H1 (cell line): ENCODE data around the gene CHST11. TPM values are rescaled to one million over a fixed set of nuclear protein-coding genes. Genes with fewer than 3 reads are reported as not detected.

Experiments
- CTCF ChIA-PET: fragments of 300-600 bp; sonication (Branson Sonifier 250); formaldehyde crosslinking; loops from one replicate; lab custom pipeline; 2021; ENCODE audit not compliant: partially characterized antibody; lab: Charles Lee
- POLR2A ChIA-PET: fragments of 300-600 bp; sonication (Branson Sonifier 250); formaldehyde crosslinking; loops from one replicate; lab custom pipeline; 2021; ENCODE audit warnings: inconsistent platforms; ENCODE audit not compliant: partially characterized antibody; lab: Charles Lee
- DNase-seq, 2 experiments: peaks; one replicate each; pipeline versions ENCODE4 v3.0.0 to v3.0.0-alpha.2; 2010 to 2022; ENCODE audit warnings: low spot score in 2 of 2, low read depth in 1 of 2, mixed read lengths in 1 of 2
- FAIRE-seq: peaks from 2 replicates; lab custom pipeline; 2011; peaks lifted over from hg19 to GRCh38; lab: Jason Lieb, UNC
- H2AFZ ChIP-seq: 2 replicates; pipeline ENCODE4 v1.8.1; 2012; ENCODE audit warnings: low read length, inconsistent platforms
- H2AK5ac ChIP-seq: 2 replicates; pipeline ENCODE4 v1.6.1; 2013; ENCODE audit warnings: low read depth, low read length
- H2BK120ac ChIP-seq: replicated peaks from 2 replicates; pipeline ENCODE3; 2013; ENCODE audit warnings: low read depth, low read length, inconsistent platforms
- H2BK12ac ChIP-seq: 2 replicates; pipeline ENCODE4 v1.6.1; 2013; ENCODE audit warnings: low read depth, low read length
- H2BK15ac ChIP-seq: 2 replicates; pipeline ENCODE4 v1.6.1; 2013; ENCODE audit warnings: low read length
- H2BK20ac ChIP-seq: 2 replicates; pipeline ENCODE4 v1.6.1; 2013; ENCODE audit warnings: low read length
- H2BK5ac ChIP-seq: 2 replicates; pipeline ENCODE4 v1.6.1; 2013; ENCODE audit warnings: low read depth, low read length
- H3K14ac ChIP-seq: 2 replicates; pipeline ENCODE4 v1.6.1; 2013; ENCODE audit warnings: inconsistent platforms; ENCODE audit not compliant: insufficient read length
- H3K18ac ChIP-seq: 2 replicates; pipeline ENCODE4 v1.6.1; 2013; ENCODE audit warnings: low read length; ENCODE audit errors: extremely low read depth
- H3K23ac ChIP-seq: 2 replicates; pipeline ENCODE4 v1.6.1; 2013; ENCODE audit warnings: inconsistent platforms; ENCODE audit not compliant: insufficient read length
- H3K23me2 ChIP-seq: 2 replicates; pipeline ENCODE4 v1.6.1; 2013; ENCODE audit warnings: low read depth, low read length
- H3K27ac ChIP-seq: 2 replicates; pipeline ENCODE4 v1.6.1; 2011; ENCODE audit warnings: low read depth, low read length, inconsistent platforms
- H3K27me3 ChIP-seq, 4 experiments: replicated peaks in 1 of 4; 1 replicate in 1 of 4; 2 replicates in 3 of 4; pipeline versions ENCODE4 v1.6.1 to v1.8.1; 2011 to 2013; ENCODE audit warnings: low read length in 3 of 4, mild to moderate bottlenecking in 3 of 4, inconsistent platforms in 2 of 4, mixed read lengths in 2 of 4, moderate library complexity in 1 of 4; ENCODE audit not compliant: control insufficient read depth in 3 of 4, insufficient read depth in 3 of 4; ENCODE audit errors: extremely low read depth in 1 of 4
- H3K36me3 ChIP-seq, 4 experiments: 2 replicates each; pipeline versions ENCODE4 v1.6.1 to v1.8.1; 2011 to 2013; ENCODE audit warnings: mild to moderate bottlenecking in 4 of 4, low read length in 3 of 4, moderate library complexity in 2 of 4, control low read depth in 1 of 4, inconsistent platforms in 1 of 4; ENCODE audit not compliant: insufficient read depth in 4 of 4, control insufficient read depth in 2 of 4
- H3K4ac ChIP-seq: replicated peaks from 2 replicates; pipeline ENCODE3; 2013; ENCODE audit warnings: low read length, low read depth, mixed read lengths, inconsistent platforms; ENCODE audit not compliant: insufficient read length
- H3K4me1 ChIP-seq, 4 experiments: replicated peaks in 1 of 4; 1 replicate in 1 of 4; 2 replicates in 3 of 4; pipeline versions ENCODE4 v1.6.1 to v1.8.1; 2011 to 2013; ENCODE audit warnings: low read length in 3 of 4, inconsistent platforms in 2 of 4, mixed read lengths in 1 of 4; ENCODE audit not compliant: insufficient read depth in 4 of 4, control insufficient read depth in 3 of 4
- H3K4me2 ChIP-seq, 2 experiments: 2 replicates each; pipeline versions ENCODE4 v1.6.1 to v1.8.1; 2011 to 2013; ENCODE audit warnings: low read depth in 2 of 2, low read length in 2 of 2, control low read depth in 1 of 2, inconsistent platforms in 1 of 2, mild to moderate bottlenecking in 1 of 2; ENCODE audit not compliant: insufficient read depth in 1 of 2
- H3K4me3 ChIP-seq, 4 experiments: fragments of 200-600, 300-600 bp in 1 of 4; sonication (generic), shearing (Covaris generic), sonication (Bioruptor Twin) in 1 of 4; 2 replicates each; pipeline versions ENCODE4 v1.5.1 to v1.8.1; 2011 to 2016; ENCODE audit warnings: low read length in 4 of 4, low read depth in 3 of 4, control low read depth in 2 of 4, inconsistent platforms in 2 of 4, mild to moderate bottlenecking in 2 of 4, mixed read lengths in 1 of 4, moderate library complexity in 1 of 4; ENCODE audit not compliant: insufficient read depth in 2 of 4; ENCODE audit errors: extremely low read depth in 1 of 4
- H3K56ac ChIP-seq: replicated peaks from 2 replicates; pipeline ENCODE3; 2013; ENCODE audit warnings: low read depth, mild to moderate bottlenecking, mixed read lengths, low read length, inconsistent platforms; ENCODE audit not compliant: insufficient read length
- H3K79me1 ChIP-seq: 2 replicates; pipeline ENCODE4 v1.6.1; 2013; ENCODE audit warnings: low read depth, low read length, control low read depth
- H3K79me2 ChIP-seq, 2 experiments: 2 replicates each; pipeline versions ENCODE4 v1.6.1 to v1.8.1; 2012 to 2013; ENCODE audit warnings: low read length in 2 of 2, mild to moderate bottlenecking in 2 of 2, inconsistent platforms in 1 of 2; ENCODE audit not compliant: insufficient read depth in 2 of 2, control insufficient read depth in 1 of 2
- H3K9ac ChIP-seq, 4 experiments: replicated peaks in 1 of 4; 1 replicate in 1 of 4; 2 replicates in 3 of 4; pipeline versions ENCODE4 v1.6.1 to v1.8.1; 2011 to 2013; ENCODE audit warnings: low read depth in 3 of 4, low read length in 3 of 4, control low read depth in 2 of 4, mild to moderate bottlenecking in 2 of 4, moderate library complexity in 2 of 4, inconsistent platforms in 1 of 4; ENCODE audit errors: extremely low read depth in 1 of 4
- H3K9me3 ChIP-seq, 2 experiments: 2 replicates each; pipeline versions ENCODE4 v1.6.1 to v1.8.1; 2012 to 2013; ENCODE audit warnings: mild to moderate bottlenecking in 2 of 2, moderate library complexity in 2 of 2, control low read depth in 1 of 2, inconsistent platforms in 1 of 2, low read depth in 1 of 2, low read length in 1 of 2, mixed read lengths in 1 of 2; ENCODE audit not compliant: insufficient read depth in 2 of 2
- H4K20me1 ChIP-seq, 2 experiments: replicated peaks in 1 of 2; 2 replicates each; pipeline versions ENCODE3 to v1.8.1; 2011 to 2013; ENCODE audit warnings: inconsistent platforms in 2 of 2, low read length in 2 of 2, mild to moderate bottlenecking in 1 of 2; ENCODE audit not compliant: insufficient read depth in 2 of 2, control insufficient read depth in 1 of 2
- H4K5ac ChIP-seq: 2 replicates; pipeline ENCODE4 v1.6.1; 2013; ENCODE audit warnings: low read length, low read depth, mixed read lengths, inconsistent platforms; ENCODE audit not compliant: insufficient read length
- H4K8ac ChIP-seq: 2 replicates; pipeline ENCODE4 v1.8.0; 2013; ENCODE audit warnings: mild to moderate bottlenecking, moderate library complexity, low read length, inconsistent platforms; ENCODE audit not compliant: insufficient read depth; ENCODE audit errors: extremely low read depth
- H4K91ac ChIP-seq: replicated peaks from 2 replicates; pipeline ENCODE3; 2013; ENCODE audit warnings: low read length, mixed read lengths, inconsistent platforms; ENCODE audit not compliant: insufficient read length
- EZH2 ChIP-seq: fragments of 200-600 bp; sonication (generic); IDR thresholded peaks from 2 replicates; pipeline ENCODE4 v1.7.1; 2012; ENCODE audit warnings: low read depth, mild to moderate bottlenecking, moderate library complexity, low read length, inconsistent platforms; ENCODE audit not compliant: severe bottlenecking
- HDAC6 ChIP-seq: IDR thresholded peaks from one replicate; pipeline ENCODE4 v1.7.1; 2012; ENCODE audit warnings: low read depth, mild to moderate bottlenecking, inconsistent platforms, low read length, moderate library complexity
- KDM5A ChIP-seq: fragments of 200-600 bp; IDR thresholded peaks from 2 replicates; pipeline ENCODE4 v1.7.1; 2012; ENCODE audit warnings: mild to moderate bottlenecking, low read length, inconsistent platforms, mixed read lengths
- NANOG ChIP-seq: IDR thresholded peaks from 2 replicates; pipeline ENCODE4 v1.6.1; 2011; ENCODE audit warnings: low read length, low read depth, mild to moderate bottlenecking, inconsistent platforms; ENCODE audit not compliant: insufficient read depth, poor library complexity, severe bottlenecking
- SAP30 ChIP-seq: fragments of 300-600 bp; sonication (generic); IDR thresholded peaks from 2 replicates; pipeline ENCODE4 v1.7.1; 2012; ENCODE audit warnings: low read length, moderate library complexity, mild to moderate bottlenecking, inconsistent platforms; ENCODE audit not compliant: insufficient read depth, insufficient replicate concordance
- SUZ12 ChIP-seq: fragments of 200-600 bp; sonication (generic); IDR thresholded peaks from 2 replicates; pipeline ENCODE4 v1.6.1; 2012; ENCODE audit warnings: mild to moderate bottlenecking, inconsistent platforms, low read length, moderate library complexity, mixed read lengths
- TAF7 ChIP-seq: optimal IDR thresholded peaks from 2 replicates; pipeline ENCODE3; 2011; ENCODE audit warnings: low read depth, mild to moderate bottlenecking, inconsistent platforms, low read length, moderate library complexity, borderline replicate concordance
- TEAD4 ChIP-seq: IDR thresholded peaks from 2 replicates; pipeline ENCODE4 v1.6.1; 2012; ENCODE audit warnings: low read depth, low read length, inconsistent platforms, mixed read lengths
- YY1 ChIP-seq: IDR thresholded peaks from 2 replicates; pipeline ENCODE4 v1.6.1; 2011; ENCODE audit warnings: low read depth, mild to moderate bottlenecking, low read length
- WGBS, 2 experiments: shearing (Covaris generic) in 1 of 2; methylation state at CpG; one replicate each; pipeline versions ENCODE4 v1.1.6 to v1.1.7; 2013 to 2015; ENCODE audit warnings: low lambda C conversion rate in 2 of 2, mixed read lengths in 2 of 2, inconsistent platforms in 1 of 2, low coverage in 1 of 2, missing lambda C conversion rate in 1 of 2; ENCODE audit not compliant: insufficient replicate concordance in 2 of 2, insufficient coverage in 1 of 2, insufficient read length in 1 of 2; ENCODE audit errors: extremely low coverage in 1 of 2, missing lambda C conversion rate in 1 of 2; 5-methylcytosine and 5-hydroxymethylcytosine counted together
- polyA plus RNA-seq, 7 experiments: library from polyadenylated mRNA; depleted of rRNA in 3 of 7; stranded (reverse) in 5 of 7; unstranded in 2 of 7; fragments of >200 nt in 5 of 7; fragments of 200-250 nt in 2 of 7; gene quantifications; 1 replicate in 5 of 7; 2 replicates in 1 of 7; 4 replicates in 1 of 7; pipeline versions ENCODE4 v1.2.1 to v1.2.3, GENCODE V29; 2011 to 2013; ENCODE audit warnings: missing spikeins in 2 of 7, mixed read lengths in 2 of 7
- total RNA-seq: library from RNA; stranded (reverse); fragmentation: NEBNext Ultra II Directional; extraction: Animal tissue kit (Norgen Biotek cat#: 25700); gene quantifications from 2 replicates; pipeline ENCODE4 v1.2.1, GENCODE V29; 2021
- TF ChIP-seq, protein P1 (sequence below): IDR thresholded peaks from 2 replicates; pipeline ENCODE4 v1.6.1; 2012; ENCODE audit warnings: inconsistent platforms

Gene CHST11
- total and polyA plus RNA-seq, 2 of the 8 experiments (the other 6 are each of a cell fraction or from before 2014, with no cell fraction given): 14.4 to 20.8 TPM

DNA sequence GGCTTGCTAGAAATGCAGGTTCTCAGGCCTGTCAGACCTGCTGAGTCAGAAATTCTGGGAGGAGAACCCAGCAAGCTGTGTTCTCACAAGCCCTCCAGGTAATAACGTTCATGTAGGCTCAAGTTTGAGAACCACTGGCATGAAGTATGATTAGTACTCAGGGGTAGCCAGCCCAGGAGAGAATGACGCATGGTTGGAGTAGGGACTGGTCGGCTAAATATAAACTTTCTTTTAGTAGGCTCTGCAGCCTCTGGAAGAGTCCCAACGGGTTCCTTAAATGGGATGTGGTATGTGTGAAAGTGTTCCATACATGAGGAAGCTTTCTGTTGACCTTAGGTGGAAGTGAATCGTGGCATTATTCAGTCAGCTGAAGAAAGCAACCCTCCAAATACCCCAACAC lies 292.0 kb downstream of the CHST11 start:
- Histone ChIP-seq H3K9ac (no peak overlapping the region), H2BK20ac (no peak overlapping the region), H2BK120ac (no peak overlapping the region), H2BK5ac (no peak overlapping the region), H4K20me1 (no peaks in the 10 kb centered on the region), H4K5ac (no peak overlapping the region), H3K4me2 (no peak overlapping the region), H2AK5ac (no peak overlapping the region), H3K27ac (no peak overlapping the region), H2BK12ac (no peak overlapping the region), H3K18ac (no peak overlapping the region), H3K14ac (no peak overlapping the region), H3K56ac (no peak overlapping the region), H2AFZ (no peak overlapping the region), H3K23me2 (no peaks in the 10 kb centered on the region), H3K79me2 (no peaks in the 10 kb centered on the region), H3K4ac (no peak overlapping the region), H3K36me3 (no peaks in the 10 kb centered on the region), H3K4me3 (no peak overlapping the region)
- FAIRE-seq (no peak), DNase-seq (no peak)
- ChIA-PET POLR2A (no interaction called here), CTCF (interaction anchor here (0.5 to 4.3 kb wide), 3 partner anchors 12 to 234 kb away, joined by 3 to 17 read pairs (median 6); no protein-coding TSS in a partner anchor)
- WGBS, 2 experiments: 93% methylated on average over 5 of the region's 5 CpGs; no CpG with 5 or more reads in 1 of the 2 experiments
- TF ChIP-seq SUZ12: no peak
- TF ChIP-seq TEAD4: no peak
- no peak for TF ChIP-seq EZH2
- TF ChIP-seq NANOG: no peak
- no peak for TF ChIP-seq HDAC6
- TF ChIP-seq TAF7: no peak
- no peak for TF ChIP-seq SAP30
- TF ChIP-seq, protein P1, sequence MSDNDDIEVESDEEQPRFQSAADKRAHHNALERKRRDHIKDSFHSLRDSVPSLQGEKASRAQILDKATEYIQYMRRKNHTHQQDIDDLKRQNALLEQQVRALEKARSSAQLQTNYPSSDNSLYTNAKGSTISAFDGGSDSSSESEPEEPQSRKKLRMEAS: no peak
- TF ChIP-seq YY1: no peak
- TF ChIP-seq KDM5A: no peak
- TF ChIP-seq, all 59 proteins: peak for 0
- Histone ChIP-seq H4K91ac (no peak overlapping the region), H3K9me3 (no peaks in the 10 kb centered on the region), H3K23ac (no peak overlapping the region), H4K8ac (no peak overlapping the region), H3K79me1 (no peaks in the 10 kb centered on the region), H3K4me1 (peaks cover 2 to 12% (median 5%) of the 10 kb centered on the region in 4 experiments; a peak in 2 of 7 replicates), H3K27me3 (no peaks in the 10 kb centered on the region), H2BK15ac (no peak overlapping the region)
